Suprapubic skin (tissue), 3 donors: Measurements from ENCODE around the gene EPB41L5.

Experiments used
- CTCF ChIP-seq, 2 donors: fragments of 200-600 bp in 1 of 2; fragments of 450-650 bp in 1 of 2; sonication (generic) in 1 of 2; IDR thresholded peaks; one replicate each; pipeline ENCODE4 v1.5.1; 2016 to 2019; ENCODE audit warnings: antibody characterized with exemption in 2 of 2, mild to moderate bottlenecking in 1 of 2, moderate library complexity in 1 of 2
- EP300 ChIP-seq: sonication (generic); formaldehyde crosslinking; IDR thresholded peaks from one replicate; pipeline ENCODE4 v1.6.1; 2017; ENCODE audit warnings: antibody characterized with exemption
- POLR2A ChIP-seq, 2 donors: fragments of 450-650 bp; IDR thresholded peaks; one replicate each; pipeline ENCODE4 v1.6.1; 2017; ENCODE audit warnings: antibody characterized with exemption in 2 of 2, mild to moderate bottlenecking in 2 of 2, moderate library complexity in 2 of 2

GRCh38 chr2:120110507-120110906 is 97.6 kb downstream of the EPB41L5 start:
- TF ChIP-seq CTCF (IDR thresholded peaks at IDR 0.05) (no peak), POLR2A (IDR thresholded peaks at IDR 0.05) (no peak), EP300 (no peak)
